Spleen (tissue), 11 donors: ENCODE measurements around the gene PRKCH. TPM values are rescaled to one million over a fixed set of nuclear protein-coding genes. Genes with fewer than 3 reads are reported as not detected.
A peak's percentile ranks its signal among the peaks of the same experiment; 100 is the strongest.

Experiments used
- DNase-seq: peaks from one replicate; pipeline ENCODE4 v3.0.0-alpha.2; 2020
- H3K27ac ChIP-seq, 8 donors: fragments of 200-600 bp; sonication (generic) in 7 of 8; 1 replicate in 4 of 8; 2 replicates in 4 of 8; pipeline versions ENCODE4 v1.5.0 to v1.8.0; 2016 to 2021; ENCODE audit warnings: inconsistent platforms in 4 of 8, mild to moderate bottlenecking in 4 of 8, moderate library complexity in 1 of 8
- H3K27me3 ChIP-seq, 7 donors: fragments of 200-600 bp; sonication (generic) in 6 of 7; replicated peaks in 1 of 7; 1 replicate in 4 of 7; 2 replicates in 3 of 7; pipeline versions ENCODE4 v1.5.0 to v1.8.0; 2016 to 2021; ENCODE audit warnings: inconsistent platforms in 3 of 7, mild to moderate bottlenecking in 1 of 7
- H3K36me3 ChIP-seq, 6 donors: fragments of 200-600 bp; sonication (generic) in 5 of 6; 1 replicate in 4 of 6; 2 replicates in 2 of 6; pipeline versions ENCODE4 v1.5.0 to v1.8.0; 2016 to 2021; ENCODE audit warnings: inconsistent platforms in 2 of 6
- H3K4me1 ChIP-seq, 6 donors: fragments of 200-600 bp; sonication (generic) in 5 of 6; 1 replicate in 3 of 6; 2 replicates in 3 of 6; pipeline versions ENCODE4 v1.5.0 to v1.8.0; 2016 to 2021; ENCODE audit warnings: inconsistent platforms in 3 of 6
- H3K4me3 ChIP-seq, 8 donors: fragments of 200-600 bp; sonication (generic) in 7 of 8; 1 replicate in 4 of 8; 2 replicates in 4 of 8; pipeline versions ENCODE4 v1.5.0 to v1.8.0; 2016 to 2021; ENCODE audit warnings: inconsistent platforms in 4 of 8, mild to moderate bottlenecking in 4 of 8, moderate library complexity in 2 of 8
- H3K9me3 ChIP-seq, 8 donors: fragments of 200-600 bp; sonication (generic) in 7 of 8; 1 replicate in 4 of 8; 2 replicates in 4 of 8; pipeline versions ENCODE4 v1.5.0 to v1.8.0; 2016 to 2021; ENCODE audit warnings: inconsistent platforms in 4 of 8
- POLR2A ChIP-seq, 3 donors: fragments of 450-650 bp; IDR thresholded peaks; one replicate each; pipeline ENCODE4 v1.5.1; 2017; ENCODE audit warnings: antibody characterized with exemption in 3 of 3, mild to moderate bottlenecking in 1 of 3
- POLR2AphosphoS5 ChIP-seq, 3 donors: sonication (generic); formaldehyde crosslinking; IDR thresholded peaks; one replicate each; pipeline ENCODE4 v1.5.1; 2017; ENCODE audit warnings: antibody characterized with exemption in 3 of 3
- WGBS, 5 donors: extraction: QIAGEN DNeasy Blood & Tissue Kit in 3 of 5; methylation state at CpG; one replicate each; pipeline versions ENCODE4 v1.1.5 to v1.1.7; 2013 to 2018; 5-methylcytosine and 5-hydroxymethylcytosine counted together
- intact Hi-C: fragments of 100-400 bp; cut with DNase I; formaldehyde crosslinking; loops from one replicate; pipeline ENCODE4 v1.15.0; 2023; ENCODE audit warnings: low total_unique reads
- polyA plus RNA-seq, 3 donors: library from polyadenylated mRNA; stranded (reverse); fragments of 200-250 nt; gene quantifications; one replicate each; pipeline ENCODE4 v1.2.1, GENCODE V29; 2013
- total RNA-seq, 7 donors: library from RNA; depleted of rRNA in 3 of 7; stranded (reverse); fragments of >200 nt in 3 of 7; fragmentation: NEBNext Ultra II Directional in 4 of 7; extraction: Animal tissue kit (Norgen Biotek cat#: 25700) in 4 of 7; gene quantifications; one replicate each; pipeline versions ENCODE4 v1.1.0 to v1.2.1, GENCODE V29; 2016 to 2021
- TF ChIP-seq, protein P1 (sequence below), 11 experiments: fragments of 200-600 bp in 7 of 11; fragments of 450-650 bp in 4 of 11; sonication (generic) in 4 of 11; IDR thresholded peaks in 8 of 11; conservative IDR thresholded peaks in 3 of 11; 1 replicate in 7 of 11; 2 replicates in 4 of 11; pipeline versions ENCODE4 v1.4.0 to v1.8.0; 2016 to 2021; ENCODE audit warnings: antibody characterized with exemption in 11 of 11, inconsistent platforms in 4 of 11, mild to moderate bottlenecking in 1 of 11
- donor health status: healthy with polysubstance abuse.
- donor health status: DM: no; HTN: no; CAD: no; lungs with moderate emphysema.
- donor health status: DM: no; HTN: no; CAD: no.
- donor health status: Bipolar disorder and iron deficiency.
- donor health status: healthy.
- donor health status: DM: no; HTN: no; CAD: no.
- donor health status: DM: yes; HTN: yes; CAD: no.

The PRKCH gene
- total and polyA plus RNA-seq, 10 donors: 10.0 to 184 (median 105) TPM

- H3K9me3 ChIP-seq: no peaks in the 10 kb centered on the region
- peaks cover 16 to 74% (median 27%) of the 10 kb centered on the region in 6 donors for H3K4me1 ChIP-seq
- no peaks in the 10 kb centered on the region for H3K27me3 ChIP-seq
- H3K4me3 ChIP-seq: no peak overlapping the region
- WGBS, 5 donors: 3 to 6% (median 5%) methylated on average over 1 of the region's 1 CpG
- DNase-seq: no peak
- peak overlapping the region in 6 of 8 donors; percentile 43 to 87 (median 58) for H3K27ac ChIP-seq
- TF ChIP-seq, protein P1, sequence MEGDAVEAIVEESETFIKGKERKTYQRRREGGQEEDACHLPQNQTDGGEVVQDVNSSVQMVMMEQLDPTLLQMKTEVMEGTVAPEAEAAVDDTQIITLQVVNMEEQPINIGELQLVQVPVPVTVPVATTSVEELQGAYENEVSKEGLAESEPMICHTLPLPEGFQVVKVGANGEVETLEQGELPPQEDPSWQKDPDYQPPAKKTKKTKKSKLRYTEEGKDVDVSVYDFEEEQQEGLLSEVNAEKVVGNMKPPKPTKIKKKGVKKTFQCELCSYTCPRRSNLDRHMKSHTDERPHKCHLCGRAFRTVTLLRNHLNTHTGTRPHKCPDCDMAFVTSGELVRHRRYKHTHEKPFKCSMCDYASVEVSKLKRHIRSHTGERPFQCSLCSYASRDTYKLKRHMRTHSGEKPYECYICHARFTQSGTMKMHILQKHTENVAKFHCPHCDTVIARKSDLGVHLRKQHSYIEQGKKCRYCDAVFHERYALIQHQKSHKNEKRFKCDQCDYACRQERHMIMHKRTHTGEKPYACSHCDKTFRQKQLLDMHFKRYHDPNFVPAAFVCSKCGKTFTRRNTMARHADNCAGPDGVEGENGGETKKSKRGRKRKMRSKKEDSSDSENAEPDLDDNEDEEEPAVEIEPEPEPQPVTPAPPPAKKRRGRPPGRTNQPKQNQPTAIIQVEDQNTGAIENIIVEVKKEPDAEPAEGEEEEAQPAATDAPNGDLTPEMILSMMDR (IDR thresholded peaks at IDR 0.05 in 8 of 11, conservative IDR thresholded peaks at IDR 0.05 in 3 of 11): no peak
- TF ChIP-seq POLR2A (IDR thresholded peaks at IDR 0.05) (no peak), POLR2AphosphoS5 (IDR thresholded peaks at IDR 0.05) (peak in 1 of 3 donors; percentile 58)
- H3K36me3 ChIP-seq: no peaks in the 10 kb centered on the region
- intact Hi-C loops: no loop called here
Measured at GRCh38 chr14:61598980-61599379, 277.6 kb downstream of the PRKCH start.

- TF ChIP-seq, protein P1 (IDR thresholded peaks at IDR 0.05 in 8 of 11, conservative IDR thresholded peaks at IDR 0.05 in 3 of 11): no peak
- Histone ChIP-seq H3K27ac (peak overlapping the region in 6 of 8 donors; percentile 22 to 87 (median 58)), H3K4me3 (no peak overlapping the region), H3K36me3 (no peaks in the 10 kb centered on the region), H3K27me3 (no peaks in the 10 kb centered on the region), H3K9me3 (no peaks in the 10 kb centered on the region), H3K4me1 (peaks cover 16 to 66% (median 26%) of the 10 kb centered on the region in 6 donors)
- DNase-seq: no peak
- 78 to 100% (median 88%) methylated on average over 1 of the region's 1 CpG for WGBS, 5 donors
- intact Hi-C loops: no loop called here
Measured at GRCh38 chr14:61599942-61600341, 278.6 kb downstream of the PRKCH start.

Other genes starting within 250 kb of the PRKCH start
- 1 to 10 TPM in 1 of 7 donors, under 1 TPM in 6; 0.46 to 1.0 (median 0.77) TPM for gene TMEM30B, start 40.2 kb upstream of the PRKCH start, total RNA-seq
- under 1 TPM; 0.17 to 0.38 (median 0.36) TPM for gene TMEM30B, start 40.2 kb upstream of the PRKCH start, polyA plus RNA-seq